ENCODE data around the gene PNLDC1.
"Not testable (repeated sequence)": the region's sequence is repeated elsewhere in the genome, so short reads cannot be mapped to it uniquely, and the experiment has no call there.

The PNLDC1 gene

GRCh38 chr6:159821122-159821521, 21.0 kb downstream of the PNLDC1 start:
- DNase-seq: no peak

DNA sequence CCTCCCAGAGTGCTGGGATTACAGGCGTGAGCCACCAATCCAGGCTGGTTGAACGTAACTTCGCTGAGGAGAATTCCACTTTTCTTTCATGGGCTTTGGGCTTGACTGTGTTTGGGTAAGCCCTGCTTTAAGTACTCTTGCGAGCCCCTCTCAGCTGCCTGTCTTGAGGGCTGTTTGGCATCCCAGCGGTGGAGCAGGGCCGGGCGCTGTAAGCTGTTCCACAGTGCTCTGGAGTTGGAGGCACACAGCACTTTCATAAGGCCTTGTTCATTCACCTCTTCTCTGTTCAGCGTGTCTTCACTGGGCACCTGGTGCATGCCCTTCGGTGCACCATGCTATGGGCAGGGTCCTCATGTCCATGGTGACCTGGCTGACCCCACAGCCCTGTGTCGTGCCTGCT, 21.6 kb downstream of the PNLDC1 start:
- DNase-seq: no peak

DNA sequence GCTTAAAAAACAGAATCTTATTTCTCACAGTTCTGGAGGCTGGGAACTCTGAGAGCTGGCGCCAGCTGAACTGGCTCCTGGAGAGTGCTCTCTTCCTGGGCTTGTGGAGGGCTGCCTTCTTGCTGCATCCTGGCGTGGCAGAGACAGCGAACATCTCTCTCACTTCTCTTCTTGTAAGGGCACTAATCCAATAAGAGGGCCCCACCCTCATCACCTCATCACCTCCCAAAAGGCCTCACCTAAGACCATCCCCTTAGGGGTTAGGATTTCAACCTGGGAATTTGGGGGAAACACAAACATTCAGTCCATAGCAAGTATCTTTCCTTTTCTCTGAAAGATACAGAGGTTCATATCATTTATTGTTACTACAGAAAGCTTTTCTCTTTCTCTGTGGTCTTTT, 23.9 kb downstream of the PNLDC1 start:
- no peak for DNase-seq

GRCh38 chr6:159824690-159825089, 24.6 kb downstream of the PNLDC1 start:
- not testable (repeated sequence) for DNase-seq

- no peak for DNase-seq
These were observed 25.9 kb downstream of the PNLDC1 start for GRCh38 chr6:159826004-159826403.

DNA sequence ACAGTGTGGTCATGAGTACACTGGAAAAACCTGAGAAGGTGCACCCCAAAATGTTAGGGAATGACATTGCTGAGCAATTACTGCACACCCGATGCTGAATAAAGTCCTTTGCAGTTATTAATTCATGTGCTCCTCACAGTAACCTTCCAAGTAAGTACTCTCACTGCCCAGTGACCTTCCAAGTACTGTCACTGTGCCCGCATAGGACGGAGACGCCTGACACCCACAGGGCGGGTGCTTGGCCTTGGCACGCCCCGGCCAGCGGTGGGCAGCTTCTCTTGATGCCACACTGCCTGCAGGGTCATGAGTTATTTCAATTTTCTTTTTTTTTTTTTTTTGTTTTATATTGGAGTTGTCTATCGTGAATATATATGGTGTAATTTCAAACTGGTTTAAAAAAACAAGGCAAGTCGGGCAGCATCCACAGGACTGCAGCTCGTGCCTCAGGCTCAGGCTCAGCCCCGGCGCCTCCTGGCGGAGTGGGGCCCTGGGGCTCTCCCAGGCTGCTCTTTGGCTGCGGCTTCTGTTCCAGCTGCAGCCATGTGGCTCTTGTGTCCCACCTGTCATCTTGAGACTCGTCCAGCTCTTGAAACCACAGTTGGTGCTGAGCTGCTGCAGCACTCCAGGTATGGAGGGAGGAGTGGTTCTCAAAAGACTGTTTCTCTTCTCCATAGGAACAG, 27.0 kb downstream of the PNLDC1 start:
- DNase-seq: no peak

DNA sequence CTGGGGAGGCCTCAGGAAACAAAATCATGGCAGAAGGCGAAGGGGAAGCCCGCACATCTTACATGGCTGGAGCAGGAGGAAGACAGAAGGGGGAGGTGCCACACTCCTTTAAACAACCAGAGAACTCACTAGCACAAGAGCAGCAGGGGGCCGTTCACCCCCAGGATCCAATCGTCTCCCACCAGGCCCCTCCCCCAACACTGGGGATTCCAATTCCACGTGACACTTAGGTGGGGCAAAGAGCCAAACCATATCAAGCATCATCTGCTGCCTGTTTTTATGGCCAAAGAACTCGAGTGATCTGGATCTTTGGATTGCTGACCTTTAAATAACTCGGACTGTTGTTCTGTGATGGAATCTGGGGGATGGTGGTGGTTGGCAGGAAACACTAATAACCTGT, 28.0 kb downstream of the PNLDC1 start:
- DNase-seq: no peak

DNA sequence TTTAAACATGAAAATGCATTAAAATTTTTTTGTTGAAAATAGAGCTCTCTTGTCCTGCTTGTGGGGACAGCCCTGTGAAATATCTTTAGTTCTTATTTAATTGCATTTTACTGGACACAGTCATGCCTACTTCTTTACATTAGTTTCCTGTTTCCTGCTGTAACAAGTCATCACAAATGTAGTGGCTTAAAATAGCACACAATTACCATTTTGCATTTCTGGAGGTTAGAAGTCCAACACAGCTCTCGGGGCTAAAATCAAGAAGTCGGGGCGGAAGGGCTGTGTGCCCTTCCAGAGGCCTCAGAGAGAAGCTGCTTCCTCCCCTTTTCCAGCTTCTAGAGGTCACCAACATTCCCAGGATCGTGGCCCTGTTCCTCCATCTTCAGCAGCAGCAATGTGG, 29.4 kb downstream of the PNLDC1 start:
- DNase-seq: peak in 1 of 2 experiments; percentile 10

- no peak for DNase-seq
These were observed 30.7 kb downstream of the PNLDC1 start for GRCh38 chr6:159830501-159831372.

- no peak for DNase-seq
These were observed 31.2 kb downstream of the PNLDC1 start for GRCh38 chr6:159831373-159831679.

DNA sequence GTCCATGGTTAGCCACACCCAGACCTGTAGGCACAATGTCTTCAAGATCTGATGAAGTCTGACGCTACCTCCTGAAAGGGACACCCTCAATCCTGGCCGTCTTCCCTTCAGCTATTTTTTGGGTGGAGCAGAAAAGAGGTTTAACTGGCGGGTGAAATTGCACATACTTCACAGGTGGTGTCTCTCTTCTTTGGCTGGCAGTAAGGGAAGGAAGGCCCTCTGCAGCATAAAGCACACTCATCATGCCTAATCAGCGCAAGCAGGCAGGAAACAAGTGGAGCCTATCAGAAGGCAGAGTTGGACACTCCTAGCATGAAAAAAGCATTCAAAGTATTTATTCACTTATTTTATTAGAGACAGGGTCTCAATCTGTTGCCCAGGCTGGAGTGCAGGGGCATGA, 32.9 kb downstream of the PNLDC1 start:
- DNase-seq: no peak

- DNase-seq: no peak
These were observed 33.5 kb downstream of the PNLDC1 start for GRCh38 chr6:159833556-159833955.

DNA sequence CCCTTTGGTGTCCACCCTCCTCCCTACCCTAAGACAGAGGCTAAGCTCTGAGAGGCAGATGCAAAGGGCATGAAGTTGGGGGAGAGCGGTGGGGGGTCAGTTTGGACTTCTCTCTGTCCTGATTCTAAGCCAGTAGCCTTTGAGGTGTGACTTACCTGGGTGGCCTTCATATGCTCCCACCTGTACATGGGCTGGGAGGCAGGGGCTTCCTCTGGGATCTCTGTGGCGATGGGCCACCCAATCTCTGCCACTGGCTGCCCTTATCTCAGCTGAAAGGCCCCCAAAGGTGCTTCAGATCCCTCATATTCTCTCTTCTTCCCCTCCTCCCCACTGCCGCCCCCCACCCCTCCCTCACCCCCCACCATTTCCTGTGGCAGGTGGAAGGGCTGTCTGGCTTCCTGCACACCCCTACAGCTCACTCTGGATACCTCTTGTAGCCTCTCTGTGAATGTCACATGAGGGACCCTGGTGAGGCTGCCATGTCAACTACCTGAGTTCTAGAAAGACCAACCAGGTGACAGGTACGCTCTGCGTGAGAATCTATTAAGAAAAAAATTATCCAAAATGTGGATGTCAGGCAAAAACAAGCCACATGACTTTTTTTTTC, 34.0 kb downstream of the PNLDC1 start:
- no peak for DNase-seq

GRCh38 chr6:159836718-159837490, 36.8 kb downstream of the PNLDC1 start:
- DNase-seq: no peak

GRCh38 chr6:159837511-159837910, 37.4 kb downstream of the PNLDC1 start:
- DNase-seq: no peak

DNA sequence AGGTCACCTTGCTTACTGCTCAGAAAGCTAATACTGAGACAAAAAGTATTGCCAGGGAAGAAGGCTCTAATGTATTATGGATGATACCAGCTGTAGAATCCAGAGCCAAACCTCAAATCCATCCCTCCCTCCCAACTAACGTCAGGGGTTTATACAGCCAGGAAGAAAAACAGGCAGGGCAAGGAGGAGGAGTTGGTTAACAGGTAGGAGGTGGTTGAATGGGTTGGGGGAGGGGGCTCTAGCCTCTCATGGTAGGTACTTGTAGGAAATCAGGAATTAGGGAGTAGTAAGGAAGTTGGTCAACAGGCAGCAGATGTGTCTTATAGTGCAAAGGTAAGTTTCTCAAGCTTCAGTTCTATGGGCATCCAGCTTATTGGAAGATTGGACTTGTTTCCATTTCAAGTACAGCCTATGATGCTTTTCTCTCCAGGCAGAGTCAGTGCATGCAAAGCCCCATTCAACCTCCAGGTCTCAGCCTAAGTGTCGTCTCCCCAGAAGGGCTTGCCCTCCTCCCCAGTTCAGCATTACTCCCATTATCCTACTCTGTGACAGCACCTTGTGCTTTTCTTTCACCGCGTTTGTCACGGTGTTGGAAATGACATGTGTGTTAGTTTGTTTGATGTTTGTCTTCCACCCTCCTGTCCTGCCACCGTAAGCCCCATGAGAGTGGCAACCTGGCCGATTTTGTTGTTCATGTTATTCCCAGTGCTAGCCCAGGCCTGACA, 38.1 kb downstream of the PNLDC1 start:
- no peak for DNase-seq

DNA sequence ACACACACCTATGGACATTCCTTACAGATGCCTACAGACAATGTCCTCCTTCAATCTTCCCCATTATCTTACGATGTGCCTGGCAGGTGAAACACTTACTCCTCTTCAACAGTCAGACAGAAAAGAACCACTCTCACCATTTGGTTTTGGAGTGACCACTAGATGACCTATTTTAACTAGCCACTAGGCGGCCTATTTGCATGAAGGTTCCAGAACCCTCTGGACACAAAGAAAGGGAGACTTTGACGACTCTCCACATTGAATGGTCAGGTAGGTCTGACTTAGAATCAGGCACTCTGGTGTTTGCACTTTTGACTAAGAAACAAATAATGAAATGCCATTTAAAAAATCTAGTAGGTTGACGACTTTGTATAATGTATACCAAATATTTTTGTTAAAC, 42.0 kb downstream of the PNLDC1 start:
- peak; percentile 15 for DNase-seq

GRCh38 chr6:159844737-159845645, 44.9 kb downstream of the PNLDC1 start:
- DNase-seq: no peak

GRCh38 chr6:159848552-159848951, 48.5 kb downstream of the PNLDC1 start:
- not testable (repeated sequence) for DNase-seq

- DNase-seq: not testable (repeated sequence)
These were observed 49.8 kb downstream of the PNLDC1 start for GRCh38 chr6:159849851-159850250.

GRCh38 chr6:159852877-159853276, 52.8 kb downstream of the PNLDC1 start:
- peak; percentile 54 to 69 for DNase-seq

Measured in AML-193 (cell line).